ENCODE data around the gene CNTNAP2.

GRCh38 chr7:148422030-148422429 is 2305.4 kb downstream of the CNTNAP2 start:
- no peak for TF ChIP-seq GATA2 (IDR thresholded peaks at IDR 0.05; ENCODE audit: low read depth, low read length)
- TF ChIP-seq GATA3 (IDR thresholded peaks at IDR 0.05; ENCODE audit: low read depth, low read length): no peak
